ENCODE results near the gene NUP210L.

DNA sequence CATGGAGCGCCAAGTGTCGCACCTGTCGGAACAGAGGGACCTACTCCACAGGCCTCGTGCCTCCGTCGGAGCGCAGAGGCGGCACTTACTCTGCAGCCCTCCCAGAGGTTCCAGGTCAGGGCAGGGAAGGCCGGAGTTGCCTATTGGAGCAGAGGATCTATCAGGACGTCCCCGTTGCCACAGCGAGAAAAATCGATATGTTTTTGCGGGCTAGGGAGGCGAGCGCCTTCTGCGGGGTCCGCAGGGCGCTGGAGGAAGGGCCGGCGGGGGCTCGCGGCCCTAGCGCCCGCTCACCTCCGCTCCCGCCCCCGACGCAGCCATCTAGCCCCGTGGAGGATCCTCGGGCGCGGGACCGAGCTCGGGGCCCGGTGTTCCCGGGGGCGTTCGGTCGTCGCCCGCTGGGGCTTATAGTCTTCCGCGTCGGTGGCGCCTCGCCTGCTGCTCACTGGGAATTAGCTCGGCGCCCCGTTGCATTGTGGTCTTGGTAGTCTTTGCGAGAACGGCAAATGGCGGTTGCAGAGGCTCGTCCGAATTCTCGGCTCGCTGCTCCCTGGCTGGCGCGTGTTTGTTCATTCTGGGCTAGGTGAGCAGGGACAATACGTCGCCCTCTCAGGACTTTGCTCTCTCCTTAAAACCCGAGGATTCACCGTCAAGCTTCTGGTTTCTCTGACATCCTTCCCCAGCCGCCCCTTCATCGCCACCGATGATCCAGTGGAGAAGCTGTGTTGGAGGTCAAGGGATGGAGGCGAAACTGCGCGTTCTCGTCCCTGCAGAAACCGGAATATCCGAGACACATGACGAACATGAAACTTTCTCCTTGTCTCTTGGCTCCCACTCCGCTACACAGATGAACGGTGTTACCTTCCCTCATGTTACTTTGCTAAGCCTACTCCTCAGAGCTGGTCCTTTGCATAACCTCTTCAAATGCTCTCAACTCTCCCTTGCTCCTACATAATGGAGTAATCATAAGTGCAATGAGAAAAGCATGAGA, 177.3 kb downstream of the NUP210L start, which contains the start of gene JTB:
- TF ChIP-seq EZH2 (IDR thresholded peaks at IDR 0.05) = no peak
- TF ChIP-seq, protein P1, sequence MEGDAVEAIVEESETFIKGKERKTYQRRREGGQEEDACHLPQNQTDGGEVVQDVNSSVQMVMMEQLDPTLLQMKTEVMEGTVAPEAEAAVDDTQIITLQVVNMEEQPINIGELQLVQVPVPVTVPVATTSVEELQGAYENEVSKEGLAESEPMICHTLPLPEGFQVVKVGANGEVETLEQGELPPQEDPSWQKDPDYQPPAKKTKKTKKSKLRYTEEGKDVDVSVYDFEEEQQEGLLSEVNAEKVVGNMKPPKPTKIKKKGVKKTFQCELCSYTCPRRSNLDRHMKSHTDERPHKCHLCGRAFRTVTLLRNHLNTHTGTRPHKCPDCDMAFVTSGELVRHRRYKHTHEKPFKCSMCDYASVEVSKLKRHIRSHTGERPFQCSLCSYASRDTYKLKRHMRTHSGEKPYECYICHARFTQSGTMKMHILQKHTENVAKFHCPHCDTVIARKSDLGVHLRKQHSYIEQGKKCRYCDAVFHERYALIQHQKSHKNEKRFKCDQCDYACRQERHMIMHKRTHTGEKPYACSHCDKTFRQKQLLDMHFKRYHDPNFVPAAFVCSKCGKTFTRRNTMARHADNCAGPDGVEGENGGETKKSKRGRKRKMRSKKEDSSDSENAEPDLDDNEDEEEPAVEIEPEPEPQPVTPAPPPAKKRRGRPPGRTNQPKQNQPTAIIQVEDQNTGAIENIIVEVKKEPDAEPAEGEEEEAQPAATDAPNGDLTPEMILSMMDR (IDR thresholded peaks at IDR 0.05) = no peak
- TF ChIP-seq EZH2phosphoT487 (IDR thresholded peaks at IDR 0.05) = no peak
